ENCODE measurements around the gene PAX8.

- TF ChIP-seq CTCF (IDR thresholded peaks at IDR 0.05) (no peak), POLR2A (IDR thresholded peaks at IDR 0.05) (no peak), POLR2AphosphoS5 (IDR thresholded peaks at IDR 0.05) (no peak)
Observed at GRCh38 chr2:113190871-113191270, 87.8 kb downstream of the PAX8 start.
